Measurements from ENCODE around the gene NME8. TPM values are rescaled to one million over a fixed set of nuclear protein-coding genes. Genes with fewer than 3 reads are reported as not detected.

The NME8 gene
- total RNA-seq, 1 experiment from 2014 or later, result not detected

DNA sequence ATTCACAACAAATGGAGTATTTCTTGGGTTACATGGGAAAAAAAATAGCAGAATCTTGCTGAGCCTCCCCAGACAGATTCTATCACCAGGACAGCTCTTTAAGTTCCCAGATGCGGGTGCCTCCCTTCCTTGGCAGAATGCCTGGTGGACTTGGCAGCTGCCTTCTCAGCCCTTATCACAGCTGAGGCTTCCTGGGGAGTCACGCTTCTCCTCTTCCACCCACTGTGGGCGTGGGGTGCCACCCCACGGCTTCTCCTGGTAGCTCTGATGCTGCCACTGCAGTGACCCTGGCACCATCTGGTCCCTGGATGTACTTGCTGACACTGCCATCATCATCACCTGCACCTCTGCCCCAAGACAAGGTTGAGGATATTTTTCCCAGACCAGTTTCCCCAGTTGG lies 16.2 kb upstream of the NME8 start:
- RAD21 ChIA-PET (ENCODE audit: low non-redundant PET in 1 of 2, low total read pairs in 2 of 2, uncharacterized antibody in 2 of 2, unreplicated experiment in 2 of 2), result no interaction called here
- Histone ChIP-seq H3K4me3 (replicated peaks in 1 of 2; ENCODE audit: low read depth in 1 of 2, low read length in 2 of 2) (no peak overlapping the region), H2AFZ (ENCODE audit: low read depth, low read length, poor library complexity, severe bottlenecking) (no peak overlapping the region), H3K36me3 (ENCODE audit: control insufficient read depth in 1 of 2, insufficient read depth in 2 of 2, low read length in 2 of 2) (no peaks in the 10 kb centered on the region), H3K9me3 (ENCODE audit: control insufficient read depth in 1 of 2, insufficient read depth in 1 of 2, low read depth in 1 of 2, low read length in 2 of 2) (no peaks in the 10 kb centered on the region), H3K9ac (ENCODE audit: low read length) (no peak overlapping the region), H4K20me1 (ENCODE audit: insufficient read depth) (no peaks in the 10 kb centered on the region), H3K4me1 (ENCODE audit: control insufficient read depth in 1 of 2, insufficient read depth in 2 of 2, low read length in 2 of 2) (peaks cover 0 to 3% of the 10 kb centered on the region in 2 experiments; a peak in 1 of 4 replicates), H3K27ac (ENCODE audit: low read depth, low read length) (no peak overlapping the region), H3K9me2 (ENCODE audit: insufficient read depth) (no peaks in the 10 kb centered on the region), H3K4me2 (ENCODE audit: low read length) (no peak overlapping the region), H3K27me3 (ENCODE audit: insufficient read depth, low read length) (no peaks in the 10 kb centered on the region; the same call in 1 of the 2 replicates), H3K79me2 (ENCODE audit: insufficient read depth, low read length) (no peaks in the 10 kb centered on the region)
- ATAC-seq (no peak), DNase-seq (ENCODE audit: low read depth, low spot score) (no peak)
- no peak for TF ChIP-seq EZH2 (IDR thresholded peaks at IDR 0.05)
- TF ChIP-seq, protein P1, sequence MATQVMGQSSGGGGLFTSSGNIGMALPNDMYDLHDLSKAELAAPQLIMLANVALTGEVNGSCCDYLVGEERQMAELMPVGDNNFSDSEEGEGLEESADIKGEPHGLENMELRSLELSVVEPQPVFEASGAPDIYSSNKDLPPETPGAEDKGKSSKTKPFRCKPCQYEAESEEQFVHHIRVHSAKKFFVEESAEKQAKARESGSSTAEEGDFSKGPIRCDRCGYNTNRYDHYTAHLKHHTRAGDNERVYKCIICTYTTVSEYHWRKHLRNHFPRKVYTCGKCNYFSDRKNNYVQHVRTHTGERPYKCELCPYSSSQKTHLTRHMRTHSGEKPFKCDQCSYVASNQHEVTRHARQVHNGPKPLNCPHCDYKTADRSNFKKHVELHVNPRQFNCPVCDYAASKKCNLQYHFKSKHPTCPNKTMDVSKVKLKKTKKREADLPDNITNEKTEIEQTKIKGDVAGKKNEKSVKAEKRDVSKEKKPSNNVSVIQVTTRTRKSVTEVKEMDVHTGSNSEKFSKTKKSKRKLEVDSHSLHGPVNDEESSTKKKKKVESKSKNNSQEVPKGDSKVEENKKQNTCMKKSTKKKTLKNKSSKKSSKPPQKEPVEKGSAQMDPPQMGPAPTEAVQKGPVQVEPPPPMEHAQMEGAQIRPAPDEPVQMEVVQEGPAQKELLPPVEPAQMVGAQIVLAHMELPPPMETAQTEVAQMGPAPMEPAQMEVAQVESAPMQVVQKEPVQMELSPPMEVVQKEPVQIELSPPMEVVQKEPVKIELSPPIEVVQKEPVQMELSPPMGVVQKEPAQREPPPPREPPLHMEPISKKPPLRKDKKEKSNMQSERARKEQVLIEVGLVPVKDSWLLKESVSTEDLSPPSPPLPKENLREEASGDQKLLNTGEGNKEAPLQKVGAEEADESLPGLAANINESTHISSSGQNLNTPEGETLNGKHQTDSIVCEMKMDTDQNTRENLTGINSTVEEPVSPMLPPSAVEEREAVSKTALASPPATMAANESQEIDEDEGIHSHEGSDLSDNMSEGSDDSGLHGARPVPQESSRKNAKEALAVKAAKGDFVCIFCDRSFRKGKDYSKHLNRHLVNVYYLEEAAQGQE (IDR thresholded peaks at IDR 0.05; ENCODE audit: low read depth), result no peak
- no peak for TF ChIP-seq EGR1 (IDR thresholded peaks at IDR 0.05; ENCODE audit: low read depth)
- TF ChIP-seq POLR2AphosphoS5 (IDR thresholded peaks at IDR 0.05; ENCODE audit: low read depth, low read length), result no peak
- POLR2A ChIA-PET, result no interaction called here
- intact Hi-C loops (cut with micrococcal nuclease), result loop anchor here (5.0 kb wide), 2 partner anchors 595 to 625 kb away; no protein-coding TSS in a partner anchor
- CTCF ChIA-PET, result no interaction called here
- no TSS peak for BruUV-seq (replicated peaks)
